Measurements from ENCODE around the gene PPP1R27. TPM values are rescaled to one million over a fixed set of nuclear protein-coding genes. Genes with fewer than 3 reads are reported as not detected.
A peak's percentile ranks its signal among the peaks of the same experiment; 100 is the strongest.

The PPP1R27 gene
- total RNA-seq, 1 donor from 2014 or later: 0.67 TPM

DNA sequence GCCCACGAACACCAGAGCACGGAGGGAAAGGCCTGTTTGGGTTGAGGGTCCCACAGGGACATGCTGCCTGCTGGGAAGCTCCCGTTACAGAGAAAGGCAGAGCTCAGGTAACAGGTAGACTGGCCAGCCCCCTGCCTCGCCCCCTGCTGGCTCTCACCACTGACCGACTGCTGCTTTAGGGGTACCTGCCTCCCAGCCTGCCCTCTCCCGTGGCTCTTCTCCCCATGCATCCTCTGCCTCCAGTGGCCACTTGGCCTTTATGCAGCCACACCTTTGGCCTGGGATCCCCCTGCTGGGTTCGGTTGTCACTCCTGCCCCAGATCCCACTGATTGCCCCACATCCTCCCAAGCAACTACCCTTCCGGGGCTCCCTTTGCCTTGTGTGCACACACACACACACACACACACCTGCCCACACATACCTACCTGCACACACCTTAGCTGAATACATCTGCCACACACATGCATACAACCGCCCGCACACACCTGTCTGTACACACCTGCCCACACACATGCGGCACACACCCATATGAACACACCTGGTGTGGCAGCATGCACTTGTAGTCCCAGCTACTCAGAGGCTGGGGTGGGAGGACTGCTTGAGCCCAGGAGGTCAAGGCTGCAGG is 8.9 kb downstream of the PPP1R27 start:
- ATAC-seq (no peak), DNase-seq (no peak)
- intact Hi-C loops (cut with micrococcal nuclease): no loop called here

DNA sequence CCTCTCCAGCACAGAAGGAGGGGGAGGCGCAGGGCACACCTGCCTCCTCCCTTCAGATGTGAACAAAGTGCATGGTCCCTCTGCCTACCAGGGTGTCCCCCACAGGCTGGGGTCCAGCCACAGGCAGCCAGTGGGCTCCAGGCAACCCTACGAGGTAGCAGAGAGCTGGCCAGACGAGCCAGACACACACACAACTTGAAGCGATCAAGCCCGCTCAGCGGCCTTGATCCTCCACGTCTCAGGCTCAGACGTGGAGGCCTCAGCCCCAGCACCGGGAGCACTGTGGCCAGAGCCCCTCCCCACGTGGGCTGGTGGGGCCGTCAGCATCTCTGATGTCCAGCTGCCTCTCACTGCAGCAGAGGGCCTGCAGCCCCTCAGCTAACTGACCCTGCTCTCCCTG is 10.3 kb downstream of the PPP1R27 start:
- DNase-seq (no peak), ATAC-seq (no peak)
- intact Hi-C loops (cut with micrococcal nuclease): no loop called here

DNA sequence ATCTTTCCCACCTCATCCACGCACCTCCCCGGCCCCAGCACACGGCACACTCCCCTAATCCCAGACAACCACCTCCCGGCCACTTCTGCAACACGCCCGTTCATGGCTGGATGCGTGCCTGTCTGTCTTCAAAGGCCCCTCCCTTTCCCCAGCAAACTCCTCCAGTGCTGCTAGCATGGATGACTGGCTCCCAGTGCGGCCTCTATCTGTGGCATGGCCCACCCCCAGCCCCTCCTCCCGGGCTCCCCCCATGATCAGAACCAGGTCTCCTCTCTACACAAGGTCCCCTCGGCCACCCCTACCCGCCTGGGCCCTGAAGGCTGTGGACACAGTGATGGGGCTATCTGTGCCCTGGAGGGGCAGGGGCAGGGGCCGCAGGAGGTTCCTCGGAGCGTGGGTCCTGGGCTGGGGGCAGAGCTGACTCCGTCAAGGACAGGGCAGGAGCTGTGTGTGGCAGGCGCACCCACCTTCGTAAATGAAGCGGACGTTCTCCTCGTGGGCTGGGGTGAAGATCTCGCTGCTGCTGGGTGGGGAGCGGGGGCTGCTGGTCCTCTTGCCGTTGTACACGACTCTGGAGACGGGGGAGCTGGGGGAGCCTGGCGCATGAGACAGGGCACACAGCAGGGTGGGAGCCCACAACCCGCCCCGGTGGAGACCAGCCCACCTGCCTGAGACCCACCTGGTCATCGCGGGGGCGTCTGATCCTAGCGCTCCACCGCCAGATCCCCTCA is 10.9 kb downstream of the PPP1R27 start:
- ATAC-seq (no peak), DNase-seq (no peak)
- intact Hi-C loops (cut with micrococcal nuclease): no loop called here

DNA sequence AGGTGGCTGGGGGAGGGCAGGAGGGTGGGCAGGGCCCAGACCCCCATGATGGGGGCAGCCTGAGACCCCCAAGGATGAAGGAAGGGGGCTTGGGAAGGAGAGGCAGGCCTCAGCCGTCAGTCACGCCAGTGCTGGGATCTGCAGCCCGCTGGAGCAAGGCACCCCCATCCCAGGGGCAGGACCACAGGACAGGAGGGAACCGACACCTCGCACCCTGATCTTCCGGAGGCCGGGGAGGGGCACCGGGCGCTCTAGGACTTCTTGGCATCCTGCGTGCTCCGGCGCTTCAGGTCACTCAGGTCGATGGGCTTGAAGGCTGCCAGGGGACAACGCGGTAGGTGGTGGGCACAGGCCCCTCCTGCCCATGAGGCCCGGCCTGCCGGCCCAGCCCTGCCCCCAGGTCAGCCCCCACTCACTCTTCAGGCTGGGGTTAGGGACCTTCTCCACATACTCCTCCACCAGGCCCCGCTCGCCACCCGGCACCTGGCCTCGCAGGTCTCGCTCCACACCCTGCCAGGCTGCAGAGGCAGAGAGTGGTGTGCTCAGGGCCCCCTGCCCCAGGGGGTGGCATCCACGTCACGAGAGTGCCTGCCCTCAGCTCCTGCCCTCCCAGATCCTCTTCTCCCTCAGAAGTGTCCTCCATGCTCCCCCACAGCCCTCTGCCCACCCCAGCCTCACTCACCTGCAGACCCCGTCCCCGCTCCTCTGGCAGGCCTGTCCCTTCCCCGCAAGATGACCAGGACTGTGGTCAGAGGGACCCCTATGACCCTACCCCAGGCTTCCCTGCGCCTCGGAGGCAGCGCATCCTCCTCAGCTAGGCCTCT is 11.6 kb downstream of the PPP1R27 start:
- intact Hi-C loops (cut with micrococcal nuclease): no loop called here
- ATAC-seq: no peak
- DNase-seq: no peak

DNA sequence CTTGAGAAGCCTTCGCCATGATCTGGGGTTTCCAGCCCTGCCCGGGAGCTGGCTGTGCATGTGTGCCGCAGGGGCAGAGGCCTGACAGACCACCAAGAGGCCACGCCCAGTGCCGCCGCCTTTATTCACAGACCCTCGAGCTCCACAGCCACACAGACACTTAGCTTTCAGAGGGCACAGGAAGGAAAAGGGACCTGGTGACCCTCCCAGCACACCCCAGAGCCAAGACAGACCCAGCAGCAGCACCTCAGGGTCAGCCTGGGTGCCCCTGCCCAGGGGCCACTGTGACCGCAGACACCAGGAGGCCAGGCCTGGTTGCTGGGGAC is 12.6 kb downstream of the PPP1R27 start:
- ATAC-seq (no peak), DNase-seq (no peak)
- intact Hi-C loops (cut with micrococcal nuclease): no loop called here

DNA sequence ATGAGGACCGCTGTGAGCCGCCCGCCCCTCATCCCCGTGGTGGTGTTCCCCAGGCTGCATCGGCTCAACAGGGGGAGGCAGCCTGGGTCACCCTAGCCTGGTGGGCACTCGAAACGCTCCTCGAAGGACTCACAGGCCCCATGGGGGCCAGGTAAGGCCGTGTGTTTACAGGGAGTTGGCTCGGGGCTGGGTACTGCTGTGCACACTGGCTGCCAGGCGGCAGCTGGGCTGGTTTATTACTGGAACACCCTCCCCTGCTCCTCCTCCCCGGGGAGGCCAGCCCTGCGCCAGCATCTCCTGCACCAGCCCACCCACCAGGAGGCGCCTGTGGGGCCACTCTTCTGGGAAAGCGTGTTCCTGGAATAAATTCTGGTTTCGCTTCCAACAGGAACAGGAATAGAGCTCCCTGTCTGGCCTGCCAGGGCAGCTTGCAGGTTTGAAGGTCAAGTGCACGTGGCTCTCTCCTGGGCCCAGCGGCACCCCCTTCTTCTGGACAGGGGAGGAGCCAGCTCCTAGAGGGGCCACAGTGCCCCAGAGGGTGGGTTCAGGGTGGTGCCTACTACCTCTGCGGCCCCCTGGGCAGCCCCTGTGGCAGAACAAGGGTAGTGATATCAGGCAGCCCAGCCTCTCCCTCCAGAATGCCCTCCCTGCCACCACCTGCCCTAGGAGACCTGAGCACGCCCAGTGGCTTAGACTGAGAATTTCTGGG is 13.1 kb downstream of the PPP1R27 start:
- DNase-seq (peak; percentile 92), ATAC-seq (peak; percentile 88)
- intact Hi-C loops (cut with micrococcal nuclease): no loop called here

DNA sequence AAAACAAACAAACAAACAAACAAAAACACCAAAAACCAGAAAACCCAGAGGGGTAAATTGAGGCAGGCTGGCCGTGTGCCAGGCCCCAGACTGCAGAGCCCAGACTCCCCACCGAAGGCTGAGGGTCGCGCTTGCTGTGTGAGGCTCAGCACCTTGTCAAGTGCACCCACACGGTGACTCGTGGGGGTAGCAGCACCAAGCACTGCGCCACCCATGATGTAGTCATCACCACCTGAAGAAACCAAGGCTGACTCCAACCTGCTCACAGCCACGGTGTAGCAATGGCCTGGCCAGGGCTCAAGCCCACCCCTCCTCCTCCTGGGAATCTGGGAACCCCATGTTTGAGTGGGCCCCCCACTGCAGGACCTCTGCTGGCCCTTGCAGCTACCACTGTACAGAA is 13.7 kb downstream of the PPP1R27 start:
- ATAC-seq (no peak), DNase-seq (no peak)
- intact Hi-C loops (cut with micrococcal nuclease): no loop called here

DNA sequence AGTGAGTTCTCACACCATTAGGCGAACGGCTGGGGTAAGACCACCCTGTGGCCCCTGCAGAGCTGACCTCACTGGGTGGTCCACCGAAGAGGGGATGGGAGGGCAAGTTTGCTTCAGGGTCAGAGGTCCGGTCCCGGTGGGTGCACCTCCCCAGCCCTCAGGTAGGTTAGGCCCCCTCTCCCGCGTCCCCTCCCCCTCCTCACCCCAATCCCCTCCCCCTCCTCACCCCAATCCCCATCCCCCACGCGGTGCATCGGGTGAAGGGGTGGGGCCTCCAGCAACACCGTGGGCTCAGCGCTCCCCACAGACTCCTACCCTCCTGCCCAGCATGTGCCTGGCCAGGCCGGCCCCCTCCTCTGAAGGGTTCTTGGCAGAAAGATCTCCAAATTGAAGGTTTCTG is 15.1 kb downstream of the PPP1R27 start:
- intact Hi-C loops (cut with micrococcal nuclease): no loop called here
- no peak for ATAC-seq
- DNase-seq: no peak

DNA sequence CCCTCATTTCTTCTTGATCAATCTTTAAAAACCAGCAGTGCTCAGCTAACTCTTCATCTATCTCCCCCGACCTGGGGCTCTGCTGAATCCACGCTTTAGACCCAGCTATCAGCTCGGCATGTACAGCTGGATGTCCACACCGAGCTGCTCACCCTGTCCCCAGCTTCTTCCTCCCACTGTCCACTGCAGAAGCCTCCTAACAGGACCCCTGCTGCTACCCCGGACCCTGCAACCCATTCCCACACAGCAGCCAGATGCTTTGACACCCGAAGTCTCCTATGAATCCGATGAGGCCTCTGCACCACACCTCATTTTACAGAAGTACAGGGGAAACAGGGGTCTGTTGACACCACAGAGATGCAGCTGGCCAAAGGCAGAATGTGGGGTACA is 17.1 kb downstream of the PPP1R27 start:
- intact Hi-C loops (cut with micrococcal nuclease): no loop called here
- no peak for ATAC-seq
- DNase-seq: no peak

DNA sequence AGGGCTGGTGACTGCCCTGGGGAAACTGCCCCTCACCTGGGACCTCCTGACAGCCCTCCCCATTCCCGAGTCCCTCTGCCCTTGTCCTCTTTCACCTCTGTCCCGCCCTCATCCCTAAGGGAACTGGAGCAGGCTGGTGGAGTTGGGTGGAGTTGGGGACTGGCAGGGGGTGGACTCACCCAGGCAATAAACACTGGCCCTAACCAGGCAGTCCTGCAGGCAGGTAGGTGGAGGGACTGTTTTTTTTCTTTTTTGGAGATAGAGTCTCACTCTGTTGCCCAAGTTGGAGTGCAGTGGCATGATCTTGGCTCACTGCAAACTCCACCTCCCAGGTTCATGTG is 19.2 kb downstream of the PPP1R27 start:
- ATAC-seq (no peak), DNase-seq (no peak)
- intact Hi-C loops (cut with micrococcal nuclease): no loop called here

DNA sequence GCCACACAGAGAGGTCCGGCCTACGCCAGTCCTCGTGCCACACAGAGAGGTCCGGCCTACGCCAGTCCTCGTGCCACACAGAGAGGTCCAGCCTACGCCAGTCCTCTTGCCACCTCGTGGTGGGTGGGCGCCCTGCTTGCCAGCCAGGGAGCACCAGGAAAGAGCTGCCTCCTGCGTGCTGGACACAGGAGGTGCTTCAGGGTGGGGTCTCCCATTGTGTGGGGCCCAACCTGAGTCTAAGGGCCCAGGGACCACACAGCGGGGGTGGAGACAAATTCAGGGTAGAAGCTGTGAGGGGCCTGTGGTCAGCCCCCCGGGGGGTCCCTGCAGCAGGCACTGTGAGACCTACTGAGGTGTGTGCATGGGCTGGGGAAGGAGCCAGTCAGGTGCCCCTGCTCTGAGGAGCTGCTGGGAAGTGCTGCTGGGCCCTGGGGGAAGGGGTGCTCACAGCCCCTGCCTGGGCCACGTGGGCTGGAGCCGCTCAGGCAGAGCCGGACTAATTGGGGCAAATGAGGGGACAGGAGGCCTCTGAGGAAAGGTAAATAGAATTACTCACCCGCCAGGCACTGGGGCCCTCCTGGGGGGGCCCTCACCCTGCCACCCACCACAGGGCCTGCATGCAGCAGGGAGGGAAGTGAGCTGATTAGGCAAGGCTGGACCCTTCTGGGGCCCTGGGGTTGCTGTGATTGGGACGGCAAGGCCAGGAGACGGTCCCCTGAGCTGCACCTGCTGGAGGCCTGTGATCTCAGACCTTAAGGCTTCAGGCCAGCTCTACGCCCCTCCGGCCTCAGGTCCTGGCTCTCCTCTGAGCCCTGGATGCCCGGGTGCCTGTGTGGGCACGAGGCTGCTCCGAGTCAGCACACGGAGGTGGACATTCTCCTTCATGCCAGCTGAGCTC is 19.9 kb downstream of the PPP1R27 start:
- DNase-seq: no peak
- intact Hi-C loops (cut with micrococcal nuclease): no loop called here
- ATAC-seq: no peak

DNA sequence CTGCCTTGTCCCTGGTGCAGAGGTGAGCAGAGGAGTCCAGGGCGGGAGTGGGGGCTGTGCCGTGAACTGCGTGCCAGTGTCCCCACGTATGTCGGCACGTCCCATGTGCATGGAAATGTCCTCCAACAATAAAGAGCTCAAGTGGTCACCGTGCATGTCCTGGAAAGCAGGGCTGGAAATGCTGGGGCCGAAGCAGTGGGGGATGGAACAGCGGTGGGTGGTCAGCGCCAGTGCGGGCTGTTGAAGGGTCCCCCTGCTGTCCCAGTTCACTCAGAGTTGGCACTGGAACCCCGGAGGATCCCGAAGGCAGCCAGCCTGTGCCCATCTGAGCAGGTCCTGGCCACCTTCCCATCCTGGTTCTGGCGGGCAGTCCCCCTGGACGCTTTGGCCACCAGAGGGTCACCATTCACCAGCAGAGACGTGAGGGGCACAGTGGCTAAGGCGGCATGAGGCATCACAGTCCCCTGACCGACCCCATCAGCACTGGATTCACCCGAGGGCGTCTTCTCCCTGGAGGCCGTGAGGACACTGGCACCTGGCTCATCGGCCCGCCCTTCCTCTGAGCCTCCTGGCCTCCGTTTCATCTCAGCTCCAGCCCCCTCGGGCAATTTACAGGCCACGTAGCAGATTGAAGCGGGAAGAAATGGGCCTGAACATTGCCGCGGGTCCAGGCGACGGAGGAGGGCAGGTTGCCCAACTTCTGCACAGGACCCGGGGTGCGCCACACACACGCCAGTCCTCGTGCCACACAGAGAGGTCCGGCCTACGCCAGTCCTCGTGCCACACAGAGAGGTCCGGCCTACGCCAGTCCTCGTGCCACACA is 20.8 kb downstream of the PPP1R27 start:
- ATAC-seq (no peak), DNase-seq (no peak)
- intact Hi-C loops (cut with micrococcal nuclease): no loop called here

DNA sequence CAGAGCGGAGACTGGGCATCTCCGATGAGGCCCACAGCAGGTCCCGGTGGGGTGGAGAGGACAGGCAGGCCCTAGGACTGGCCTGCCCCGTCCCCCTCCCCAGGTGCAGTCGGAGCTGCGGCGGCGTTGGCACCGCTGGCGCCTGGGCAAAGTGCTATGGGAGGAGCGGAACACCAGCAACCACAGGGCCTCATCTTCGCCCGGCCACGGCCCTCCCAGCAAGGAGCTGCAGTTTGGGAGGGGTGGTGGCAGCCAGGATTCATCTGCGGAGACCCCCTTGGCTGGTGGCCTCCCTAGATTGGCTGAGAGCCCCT is 21.5 kb downstream of the PPP1R27 start:
- intact Hi-C loops (cut with micrococcal nuclease): no loop called here
- no peak for ATAC-seq
- DNase-seq: no peak

DNA sequence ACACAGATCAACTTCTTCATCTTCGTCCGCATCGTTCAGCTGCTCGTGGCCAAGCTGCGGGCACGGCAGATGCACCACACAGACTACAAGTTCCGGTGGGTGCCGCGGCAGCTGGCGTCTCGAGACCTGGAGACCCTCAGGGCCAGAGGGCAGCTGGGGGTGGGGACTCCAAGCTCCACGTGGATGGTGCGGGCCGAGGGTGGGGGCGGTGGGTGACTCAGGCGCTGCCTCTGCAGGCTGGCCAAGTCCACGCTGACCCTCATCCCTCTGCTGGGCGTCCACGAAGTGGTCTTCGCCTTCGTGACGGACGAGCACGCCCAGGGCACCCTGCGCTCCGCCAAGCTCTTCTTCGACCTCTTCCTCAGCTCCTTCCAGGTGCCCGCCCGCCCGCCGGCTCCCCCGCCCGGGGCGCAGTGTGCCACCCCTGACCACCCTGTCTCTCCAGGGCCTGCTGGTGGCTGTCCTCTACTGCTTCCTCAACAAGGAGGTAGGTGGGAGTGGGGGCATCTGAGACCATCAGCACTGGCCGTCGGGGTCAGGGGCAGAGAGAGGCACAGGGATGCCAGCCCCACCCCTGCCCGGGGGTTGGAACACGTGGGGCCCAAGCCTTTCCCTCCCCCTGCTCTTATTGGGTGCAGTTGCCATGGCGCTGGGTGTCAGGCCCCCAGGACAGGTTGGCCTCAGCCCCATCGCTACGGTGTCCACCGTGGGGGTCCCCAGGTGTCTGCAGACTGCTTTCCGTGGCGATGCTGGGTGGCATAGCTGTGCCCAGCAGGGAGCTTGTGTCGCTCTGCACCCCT is 22.1 kb downstream of the PPP1R27 start:
- intact Hi-C loops (cut with micrococcal nuclease): no loop called here
- no peak for DNase-seq
- ATAC-seq: no peak

DNA sequence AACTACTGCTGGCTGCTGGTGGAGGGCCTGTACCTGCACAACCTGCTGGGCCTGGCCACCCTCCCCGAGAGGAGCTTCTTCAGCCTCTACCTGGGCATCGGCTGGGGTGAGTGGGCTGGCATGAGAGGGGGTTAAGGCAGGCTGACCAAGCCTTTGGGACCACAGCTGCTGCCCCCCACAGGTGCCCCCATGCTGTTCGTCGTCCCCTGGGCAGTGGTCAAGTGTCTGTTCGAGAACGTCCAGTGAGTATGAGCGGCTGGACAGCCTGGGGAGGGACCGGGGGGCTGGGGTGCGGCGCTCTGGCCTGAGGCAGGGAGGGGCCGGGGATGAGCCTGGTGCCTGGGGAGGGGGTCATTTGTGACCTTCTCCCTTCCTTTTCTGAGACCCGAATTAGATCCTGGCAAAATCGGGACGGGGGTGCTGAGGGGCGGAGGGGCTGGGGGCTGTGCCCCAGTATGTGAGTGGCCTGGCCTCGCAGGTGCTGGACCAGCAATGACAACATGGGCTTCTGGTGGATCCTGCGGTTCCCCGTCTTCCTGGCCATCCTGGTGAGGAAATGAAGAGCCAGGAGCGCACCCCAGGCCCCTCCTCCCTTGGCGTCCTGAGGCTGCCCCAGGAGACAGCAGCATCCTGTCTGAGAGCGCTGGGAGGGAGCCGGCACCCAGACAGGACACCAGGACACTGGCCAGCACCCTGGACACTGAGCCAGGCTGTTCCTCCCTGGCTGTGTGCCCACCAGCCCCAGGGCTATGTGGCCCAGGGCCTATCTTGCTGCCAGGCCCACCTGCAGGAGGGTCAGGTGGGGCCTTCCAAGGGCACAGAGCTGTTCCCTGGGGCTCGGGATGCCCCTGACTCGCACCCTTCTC is 22.9 kb downstream of the PPP1R27 start:
- intact Hi-C loops (cut with micrococcal nuclease): no loop called here
- ATAC-seq: no peak
- no peak for DNase-seq

DNA sequence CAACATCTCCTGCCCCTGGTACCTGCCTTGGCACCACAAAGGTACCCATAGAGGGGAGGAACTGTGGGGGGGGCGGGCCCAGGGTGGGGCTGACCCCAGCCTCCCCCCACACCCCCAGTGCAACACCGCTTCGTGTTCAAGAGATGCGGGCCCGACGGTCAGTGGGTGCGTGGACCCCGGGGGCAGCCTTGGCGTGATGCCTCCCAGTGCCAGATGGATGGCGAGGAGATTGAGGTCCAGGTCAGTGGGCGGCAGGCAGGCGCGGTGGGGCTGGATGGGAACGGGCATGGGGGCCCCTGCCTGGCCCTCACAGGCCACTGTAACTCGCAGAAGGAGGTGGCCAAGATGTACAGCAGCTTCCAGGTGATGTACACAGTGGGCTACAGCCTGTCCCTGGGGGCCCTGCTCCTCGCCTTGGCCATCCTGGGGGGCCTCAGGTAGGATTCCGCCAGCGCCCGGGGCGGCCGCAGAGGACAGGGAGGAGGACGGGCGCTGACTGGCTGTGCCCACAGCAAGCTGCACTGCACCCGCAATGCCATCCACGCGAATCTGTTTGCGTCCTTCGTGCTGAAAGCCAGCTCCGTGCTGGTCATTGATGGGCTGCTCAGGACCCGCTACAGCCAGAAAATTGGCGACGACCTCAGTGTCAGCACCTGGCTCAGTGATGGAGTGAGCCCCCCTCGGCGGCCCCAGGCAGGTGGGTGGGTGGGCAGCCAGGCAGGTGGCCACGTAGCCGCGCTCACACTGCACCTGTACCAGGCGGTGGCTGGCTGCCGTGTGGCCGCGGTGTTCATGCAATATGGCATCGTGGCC is 23.8 kb downstream of the PPP1R27 start:
- no peak for DNase-seq
- no peak for ATAC-seq
- intact Hi-C loops (cut with micrococcal nuclease): no loop called here
